Pancreas (tissue), 10 donors: ENCODE measurements around the gene OPA1. TPM values are rescaled to one million over a fixed set of nuclear protein-coding genes. Genes with fewer than 3 reads are reported as not detected.

Source experiments
- ATAC-seq, 4 donors: fragments of 200-7000 bp; cut with Tn5 transposase; one replicate each; pipeline versions ENCODE4 v1.8.0 to v1.9.1; 2020; ENCODE audit warnings: mild to moderate bottlenecking in 4 of 4, moderate library complexity in 4 of 4
- DNase-seq, 6 donors: peaks; one replicate each; pipeline ENCODE4 v3.0.0-alpha.2; 2020
- FAIRE-seq: peaks from 2 replicates; lab custom pipeline; 2012; peaks lifted over from hg19 to GRCh38; lab: Jason Lieb, UNC
- H3K27ac ChIP-seq, 4 donors: fragments of 200-600 bp; sonication (generic); 1 replicate in 3 of 4; 2 replicates in 1 of 4; pipeline versions ENCODE4 v1.5.0 to v1.8.0; 2020
- H3K27me3 ChIP-seq, 4 donors: fragments of 200-600 bp; one replicate each; pipeline ENCODE4 v1.8.0; 2021
- H3K36me3 ChIP-seq, 3 donors: fragments of 200-600 bp; sonication (generic) in 1 of 3; one replicate each; pipeline versions ENCODE4 v1.5.0 to v1.8.0; 2020 to 2021
- H3K4me1 ChIP-seq, 3 donors: fragments of 200-600 bp; one replicate each; pipeline ENCODE4 v1.8.0; 2021
- H3K4me3 ChIP-seq, 4 donors: fragments of 200-600 bp; sonication (generic) in 2 of 4; one replicate each; pipeline versions ENCODE4 v1.5.0 to v1.8.0; 2020 to 2021
- H3K9me3 ChIP-seq, 4 donors: fragments of 200-600 bp; one replicate each; pipeline ENCODE4 v1.8.0; 2021
- WGBS, 2 donors: extraction: QIAGEN DNeasy Blood & Tissue Kit; methylation state at CpG; one replicate each; pipeline ENCODE4 v1.1.7; 2013; 5-methylcytosine and 5-hydroxymethylcytosine counted together
- intact Hi-C, 3 donors: fragments of 100-400 bp; cut with DNase I; formaldehyde crosslinking; loops; one replicate each; pipeline versions ENCODE4 v1.11.1 to v1.14.2; 2022
- polyA plus RNA-seq, 2 donors: library from polyadenylated mRNA; stranded (reverse); fragments of 200-250 nt; gene quantifications; one replicate each; pipeline ENCODE4 v1.2.3, GENCODE V29; 2013
- total RNA-seq, 6 donors: library from RNA; stranded (reverse); fragmentation: NEBNext Ultra II Directional in 4 of 6; extraction: Animal tissue kit (Norgen Biotek cat#: 25700) in 4 of 6; gene quantifications; one replicate each; pipeline versions ENCODE4 v1.2.1 to v1.2.4, GENCODE V29; 2021 to 2023
- TF ChIP-seq, protein P1 (sequence below), 4 donors: fragments of 200-600 bp; sonication (generic) in 3 of 4; IDR thresholded peaks; one replicate each; pipeline versions ENCODE4 v1.5.0 to v1.8.0; 2021; ENCODE audit warnings: antibody characterized with exemption in 4 of 4
- donor health status: healthy with polysubstance abuse.
- donor health status: DM: no; HTN: no; CAD: no; lungs with moderate emphysema.
- donor health status: DM: no; HTN: no; CAD: no.
- donor health status: control.
- donor health status: control.
- donor health status: Bipolar disorder and iron deficiency.
- donor health status: DM: yes; HTN: yes; CAD: no.
- donor health status: DM: no; HTN: no; CAD: no.
- donor health status: DM: no; HTN: no; CAD: no.
- donor health status: DM: yes; HTN: yes; CAD: no.

The OPA1 gene
- total and polyA plus RNA-seq, 8 donors = 6.3 to 31.7 (median 23.7) TPM

DNA sequence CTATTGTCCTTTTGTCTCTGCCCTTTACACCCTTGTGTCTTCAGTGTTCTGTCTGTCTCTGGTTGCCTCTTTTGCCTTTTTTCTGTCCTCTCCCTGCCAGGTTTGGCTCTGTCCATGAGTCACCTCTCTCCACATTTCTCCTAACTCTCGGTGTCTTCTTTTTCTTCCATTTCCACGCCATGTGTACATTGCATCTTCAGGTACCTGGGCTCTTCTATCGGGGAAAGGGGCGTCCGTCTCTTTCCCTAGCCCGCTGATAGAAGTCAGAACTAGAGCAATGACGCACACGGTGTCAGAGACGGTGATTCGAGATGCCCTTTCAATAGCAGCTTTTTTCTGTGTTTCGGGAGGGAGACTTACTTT, 641 bp downstream of the OPA1 start:
- Histone ChIP-seq H3K36me3 (no peaks in the 10 kb centered on the region), H3K4me1 (peaks cover 0 to 14% (median 13%) of the 10 kb centered on the region in 3 donors), H3K4me3 (peak overlapping the region; percentile 58 to 90 (median 88)), H3K27me3 (no peaks in the 10 kb centered on the region), H3K9me3 (no peaks in the 10 kb centered on the region), H3K27ac (peak overlapping the region; percentile 61 to 87 (median 75))
- ATAC-seq (peak; percentile 2 to 11 (median 4)), FAIRE-seq (no peak), DNase-seq (no peak)
- TF ChIP-seq, protein P1, sequence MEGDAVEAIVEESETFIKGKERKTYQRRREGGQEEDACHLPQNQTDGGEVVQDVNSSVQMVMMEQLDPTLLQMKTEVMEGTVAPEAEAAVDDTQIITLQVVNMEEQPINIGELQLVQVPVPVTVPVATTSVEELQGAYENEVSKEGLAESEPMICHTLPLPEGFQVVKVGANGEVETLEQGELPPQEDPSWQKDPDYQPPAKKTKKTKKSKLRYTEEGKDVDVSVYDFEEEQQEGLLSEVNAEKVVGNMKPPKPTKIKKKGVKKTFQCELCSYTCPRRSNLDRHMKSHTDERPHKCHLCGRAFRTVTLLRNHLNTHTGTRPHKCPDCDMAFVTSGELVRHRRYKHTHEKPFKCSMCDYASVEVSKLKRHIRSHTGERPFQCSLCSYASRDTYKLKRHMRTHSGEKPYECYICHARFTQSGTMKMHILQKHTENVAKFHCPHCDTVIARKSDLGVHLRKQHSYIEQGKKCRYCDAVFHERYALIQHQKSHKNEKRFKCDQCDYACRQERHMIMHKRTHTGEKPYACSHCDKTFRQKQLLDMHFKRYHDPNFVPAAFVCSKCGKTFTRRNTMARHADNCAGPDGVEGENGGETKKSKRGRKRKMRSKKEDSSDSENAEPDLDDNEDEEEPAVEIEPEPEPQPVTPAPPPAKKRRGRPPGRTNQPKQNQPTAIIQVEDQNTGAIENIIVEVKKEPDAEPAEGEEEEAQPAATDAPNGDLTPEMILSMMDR (IDR thresholded peaks at IDR 0.05) = no peak
- intact Hi-C loops = no loop called here
- 0 to 1% methylated on average over 11 of the region's 11 CpGs for WGBS, 2 donors

DNA sequence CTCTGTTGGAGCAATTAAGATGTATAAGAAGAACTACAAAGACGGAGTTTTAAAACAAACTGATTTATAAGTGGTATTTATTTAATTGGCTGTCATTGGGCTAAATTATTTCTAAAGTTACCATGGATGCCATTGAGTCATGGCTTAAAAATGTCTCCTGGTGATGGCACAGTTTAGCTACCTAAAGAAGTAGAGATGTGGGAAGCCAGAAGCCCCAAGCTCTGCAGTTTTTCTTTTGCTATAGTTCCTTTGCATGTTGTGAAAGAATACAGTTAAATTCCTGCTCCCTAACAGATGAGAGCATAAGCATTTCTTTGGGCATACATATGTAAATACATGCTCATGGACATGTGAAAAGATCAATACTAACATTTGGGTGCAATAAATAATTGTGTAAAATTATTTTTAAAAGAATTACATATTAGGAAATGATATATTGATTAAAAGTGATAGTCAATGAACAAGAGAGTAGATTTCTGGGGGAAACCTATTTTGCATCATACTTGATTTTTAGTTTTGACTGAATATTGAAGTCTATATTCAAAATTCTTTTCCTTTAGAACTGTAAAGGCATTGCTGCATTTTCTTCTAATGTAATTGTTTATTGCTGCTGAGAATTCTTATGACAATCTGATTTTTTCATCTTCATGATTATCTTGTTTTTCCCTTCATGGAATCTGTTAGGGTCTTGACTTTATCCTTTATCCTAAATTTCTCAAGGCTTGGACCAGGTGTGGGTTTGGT, 2.1 kb downstream of the OPA1 start:
- no peak for DNase-seq
- H3K27me3 ChIP-seq = no peaks in the 10 kb centered on the region
- no peaks in the 10 kb centered on the region for H3K9me3 ChIP-seq
- H3K36me3 ChIP-seq = peaks cover 0 to 4% (median 0%) of the 10 kb centered on the region in 3 donors
- FAIRE-seq = no peak
- ATAC-seq = no peak
- no peak overlapping the region for H3K27ac ChIP-seq
- peaks cover 0 to 14% (median 13%) of the 10 kb centered on the region in 3 donors for H3K4me1 ChIP-seq
- TF ChIP-seq, protein P1 (IDR thresholded peaks at IDR 0.05) = no peak
- H3K4me3 ChIP-seq = no peak overlapping the region
- intact Hi-C loops = no loop called here
- WGBS, 2 donors = 71 to 75% methylated on average over 1 of the region's 1 CpG

DNA sequence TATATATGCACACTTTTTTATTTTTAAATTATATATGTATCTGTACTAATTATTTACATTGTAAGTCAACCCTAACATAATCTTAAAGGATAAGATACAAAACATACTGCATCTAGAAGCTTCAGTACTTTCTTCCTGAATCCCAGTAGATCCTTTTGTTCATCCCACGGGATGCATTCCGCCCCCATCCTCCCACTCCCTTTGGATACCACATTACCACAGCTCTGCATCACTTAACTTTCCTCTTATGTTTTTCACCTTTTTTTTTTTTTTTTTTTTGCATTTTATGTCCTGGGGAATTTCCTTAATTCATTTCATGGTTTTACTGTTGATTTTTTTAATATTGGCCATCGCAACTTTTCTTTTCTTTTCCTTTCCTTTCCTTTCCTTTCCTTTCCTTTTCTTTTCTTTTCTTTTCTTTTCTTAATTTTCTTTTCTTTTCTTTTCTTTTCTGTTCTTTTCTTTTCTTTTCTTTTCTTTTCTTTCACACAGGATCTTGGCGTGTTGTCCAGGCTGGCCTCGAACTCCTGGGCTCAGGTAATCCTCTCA, 3.0 kb downstream of the OPA1 start:
- DNase-seq (no peak), FAIRE-seq (no peak), ATAC-seq (no peak)
- WGBS, 2 donors = 97 to 98% methylated on average over 5 of the region's 5 CpGs
- Histone ChIP-seq H3K36me3 (peaks cover 0 to 4% (median 0%) of the 10 kb centered on the region in 3 donors), H3K4me1 (peaks cover 0 to 14% (median 13%) of the 10 kb centered on the region in 3 donors), H3K27ac (no peak overlapping the region), H3K9me3 (no peaks in the 10 kb centered on the region), H3K4me3 (no peak overlapping the region), H3K27me3 (no peaks in the 10 kb centered on the region)
- TF ChIP-seq, protein P1 (IDR thresholded peaks at IDR 0.05) = no peak
- intact Hi-C loops = no loop called here

DNA sequence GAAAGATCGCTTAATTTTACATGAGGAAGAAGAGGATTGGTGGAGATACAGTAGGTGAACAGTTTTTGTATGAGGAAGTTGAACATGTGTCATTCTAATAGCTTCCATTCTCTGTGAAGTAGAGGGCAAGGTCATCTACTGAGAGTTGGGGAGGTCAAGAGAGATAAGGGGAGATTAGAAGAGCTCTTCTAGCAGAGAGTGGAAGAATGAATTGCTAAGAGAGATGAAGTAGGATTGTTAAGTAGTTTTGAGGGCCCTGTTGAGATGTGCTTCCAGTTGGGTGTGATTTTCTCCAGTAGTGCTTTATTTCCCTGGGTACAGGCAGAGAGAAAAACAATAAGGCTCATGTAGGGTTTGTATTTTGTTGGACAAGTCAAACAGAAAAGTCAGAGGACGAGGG, 5.2 kb downstream of the OPA1 start:
- no peak for FAIRE-seq
- WGBS, 2 donors = 91 to 94% methylated on average over 2 of the region's 2 CpGs
- no peaks in the 10 kb centered on the region for H3K27me3 ChIP-seq
- TF ChIP-seq, protein P1 (IDR thresholded peaks at IDR 0.05) = no peak
- ATAC-seq = no peak
- peaks cover 0 to 14% (median 9%) of the 10 kb centered on the region in 3 donors for H3K4me1 ChIP-seq
- no peak overlapping the region for H3K4me3 ChIP-seq
- no peak overlapping the region for H3K27ac ChIP-seq
- intact Hi-C loops = no loop called here
- DNase-seq = no peak
- H3K9me3 ChIP-seq = no peaks in the 10 kb centered on the region
- H3K36me3 ChIP-seq = peaks cover 0 to 4% (median 0%) of the 10 kb centered on the region in 3 donors

DNA sequence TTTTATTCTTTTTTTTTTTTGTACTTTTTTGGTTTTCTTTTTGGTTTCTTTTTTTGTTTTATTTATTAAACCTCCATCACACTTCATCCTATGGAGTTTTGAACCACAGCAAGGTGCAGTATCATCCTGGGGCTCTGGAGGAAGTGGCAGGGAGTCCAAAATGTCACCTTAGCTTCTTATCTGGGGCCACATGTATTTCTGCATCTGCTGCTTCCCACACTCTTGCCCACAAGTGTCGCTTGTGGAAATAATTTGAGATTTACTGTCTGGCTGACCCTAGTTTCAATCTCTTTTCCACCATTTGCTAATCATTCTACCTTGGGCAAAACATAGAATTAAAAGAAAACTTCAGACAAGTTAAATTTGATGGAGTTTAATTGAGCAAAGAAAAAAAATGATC, 6.4 kb downstream of the OPA1 start:
- ATAC-seq = no peak
- TF ChIP-seq, protein P1 (IDR thresholded peaks at IDR 0.05) = no peak
- no peak overlapping the region for H3K27ac ChIP-seq
- H3K4me3 ChIP-seq = no peak overlapping the region
- FAIRE-seq = no peak
- whole genome bisulfite sequencing, 2 donors = 36 to 46% methylated on average over 1 of the region's 1 CpG
- H3K4me1 ChIP-seq = peaks cover 0 to 8% (median 3%) of the 10 kb centered on the region in 3 donors
- intact Hi-C loops = no loop called here
- no peaks in the 10 kb centered on the region for H3K27me3 ChIP-seq
- H3K9me3 ChIP-seq = no peaks in the 10 kb centered on the region
- peaks cover 0 to 4% (median 0%) of the 10 kb centered on the region in 3 donors for H3K36me3 ChIP-seq
- DNase-seq = no peak
